Nucleus accumbens (tissue), 56 donors: ENCODE results near the gene RHEB.

ENCODE experiments used
- DNase-seq, 56 donors: peaks; one replicate each; lab custom pipeline; 2025; lab: John Stamatoyannopoulos, UW

RHEB gene

DNA sequence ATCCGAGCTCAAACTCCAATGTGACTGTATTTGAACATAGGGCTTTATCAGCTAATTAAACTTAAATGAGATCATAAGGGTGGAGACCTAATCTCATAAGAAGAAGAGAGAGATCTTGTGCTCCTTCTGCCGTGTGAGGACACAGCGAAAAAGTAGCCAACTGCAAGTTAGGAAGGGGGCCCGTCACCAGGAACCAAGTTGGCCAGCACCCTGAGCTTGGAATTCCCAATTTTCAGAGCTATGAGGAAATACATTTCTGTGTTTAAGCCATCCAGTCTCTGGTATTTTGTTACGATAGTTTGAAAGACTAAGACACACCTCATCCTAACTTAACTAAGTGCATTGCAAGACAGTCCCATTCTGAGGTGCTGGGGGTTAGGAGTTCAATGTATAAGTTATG is 95.8 kb downstream of the RHEB start:
- DNase-seq, result no peak

DNA sequence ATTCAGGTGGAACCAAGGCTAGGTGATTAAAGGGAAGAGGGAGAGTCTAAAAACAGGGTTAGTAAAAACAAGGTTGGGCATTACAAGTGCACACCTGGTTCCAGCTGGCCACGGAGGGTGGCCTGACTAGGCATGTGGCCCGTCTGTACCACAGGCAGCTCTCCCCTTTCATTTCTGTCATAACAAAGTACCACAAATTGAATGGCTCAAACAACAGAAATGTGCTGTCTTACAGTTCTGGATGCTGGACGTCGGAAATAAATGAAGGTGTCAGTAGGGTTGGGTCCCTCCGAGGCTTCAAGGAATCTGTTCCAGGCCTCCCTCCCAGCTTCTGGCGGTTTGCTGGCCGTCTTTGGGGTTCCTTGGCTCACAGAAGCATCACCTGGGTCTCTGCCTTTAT is 96.5 kb downstream of the RHEB start:
- DNase-seq, result no peak

DNA sequence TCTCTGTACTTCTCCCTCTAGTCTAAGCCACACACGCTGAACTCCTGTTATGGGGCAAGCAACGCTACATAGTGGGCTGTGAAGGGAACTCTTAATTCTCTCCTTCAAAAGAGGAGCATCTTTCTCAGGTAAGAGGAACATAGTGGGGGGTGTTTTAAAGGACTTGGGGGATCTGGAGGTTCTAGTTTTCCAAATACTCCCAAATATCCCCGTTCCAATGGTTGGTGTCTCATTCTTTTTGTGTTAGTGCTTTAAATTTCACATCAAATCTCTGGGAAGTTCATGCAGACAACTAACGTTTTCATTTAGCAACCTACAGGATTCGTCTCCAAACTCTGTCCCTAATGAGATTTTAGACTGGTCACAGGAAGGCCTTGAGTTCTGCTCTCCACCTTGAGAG is 97.5 kb downstream of the RHEB start:
- DNase-seq, result no peak

DNA sequence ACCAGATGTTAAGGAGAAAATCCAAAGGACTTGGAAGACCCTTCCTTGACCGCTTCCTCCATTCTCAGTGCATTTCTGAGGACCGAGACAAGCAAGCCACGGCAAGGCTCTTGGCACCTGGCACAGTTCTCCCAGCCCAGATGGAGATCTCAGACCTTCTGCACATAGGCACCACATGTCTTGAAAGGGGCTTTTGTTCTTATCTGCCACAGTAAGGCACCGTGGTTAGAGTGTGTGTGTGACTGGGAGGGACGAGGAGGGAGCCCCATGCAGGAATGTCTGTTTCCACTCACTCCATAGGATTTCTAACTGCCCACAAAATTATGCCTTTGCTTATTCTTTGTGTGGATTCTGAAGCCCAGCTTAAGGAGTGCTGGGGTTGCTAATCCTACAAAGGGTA is 99.6 kb downstream of the RHEB start:
- DNase-seq, result no peak

DNA sequence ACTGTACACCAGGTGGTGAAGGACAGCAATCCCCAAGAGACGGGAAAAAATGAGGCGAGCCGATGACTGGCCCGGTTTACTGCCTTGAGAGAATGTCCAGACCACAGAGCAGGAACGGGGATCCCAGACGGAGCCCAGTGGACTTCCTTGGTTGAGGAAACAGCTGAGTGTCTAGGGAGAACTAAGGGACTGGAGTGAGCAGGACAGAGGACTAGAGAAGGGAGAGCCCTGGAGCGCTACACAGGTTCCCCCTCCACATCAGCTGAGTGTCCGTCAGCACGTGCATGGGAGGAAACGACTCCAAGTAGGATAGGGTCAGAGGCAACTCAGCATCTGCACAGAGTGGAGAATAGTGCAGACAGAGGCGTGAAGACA is 102.8 kb downstream of the RHEB start:
- no peak for DNase-seq

DNA sequence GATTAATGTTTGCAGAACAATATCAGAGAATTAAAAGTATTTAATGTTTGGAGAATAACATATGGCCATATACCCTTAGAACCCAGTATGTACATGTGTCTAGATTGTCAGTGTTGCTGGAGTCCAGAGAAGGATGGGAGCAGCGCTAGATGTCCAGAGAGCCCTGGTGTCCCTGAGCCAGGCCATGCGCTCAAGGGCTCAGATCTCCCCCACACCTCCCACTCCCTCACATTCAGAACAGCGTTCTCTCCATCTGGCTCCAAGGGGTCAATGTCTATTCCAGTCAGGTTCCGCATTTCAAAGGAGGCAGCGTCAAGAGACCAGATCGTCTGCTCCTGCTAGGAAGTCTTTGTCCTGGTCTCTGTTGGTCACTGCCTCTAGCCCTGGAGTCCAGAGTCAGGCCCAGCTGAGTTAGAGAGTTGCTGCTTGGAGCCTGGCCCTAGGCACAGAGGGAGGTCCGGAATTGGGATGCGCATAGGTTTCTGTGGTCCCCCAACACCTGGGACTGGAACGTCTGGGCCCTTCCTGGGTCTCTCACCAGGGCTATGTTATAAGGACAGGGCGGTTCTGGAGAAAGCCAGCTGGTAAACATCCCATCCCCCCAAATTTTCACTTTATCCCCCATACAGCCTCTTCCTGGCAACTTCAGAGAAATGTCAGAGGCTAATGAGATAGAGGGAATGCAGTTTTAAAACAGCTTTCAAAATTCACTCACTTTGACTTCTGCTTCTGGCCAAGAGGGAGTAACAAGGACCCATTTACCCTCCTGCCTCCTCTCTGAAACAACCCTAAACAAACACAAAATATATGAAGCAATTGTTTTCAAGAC is 103.4 kb downstream of the RHEB start:
- DNase-seq, result no peak
